ENCODE data around the gene PALM2AKAP2.

The PALM2AKAP2 gene

DNA sequence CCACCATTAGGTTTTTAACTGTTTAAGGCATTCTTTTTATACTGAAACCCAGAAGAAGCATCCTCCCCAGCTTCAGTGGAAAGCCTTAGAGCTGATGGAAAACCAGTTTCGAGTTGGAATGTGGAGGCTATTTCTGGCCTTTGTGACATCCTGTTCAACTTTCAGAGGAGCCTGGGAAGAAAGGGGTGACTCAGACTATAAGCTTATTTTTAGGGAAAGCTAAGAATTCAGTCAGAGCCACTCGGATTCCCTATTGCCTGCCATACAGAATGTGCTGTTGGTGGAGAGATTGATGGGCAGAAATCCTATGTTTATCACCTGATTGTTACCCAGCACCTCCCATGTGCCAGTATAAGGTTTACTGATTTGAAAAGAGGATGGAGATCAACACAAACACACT, 19.8 kb downstream of the PALM2AKAP2 start:
- Histone ChIP-seq H3K4me1 (ENCODE audit: control insufficient read depth, insufficient read depth, low read length) (no peaks in the 10 kb centered on the region), H3K36me3 (ENCODE audit: control insufficient read depth, insufficient read depth, low read length) (no peaks in the 10 kb centered on the region), H3K27ac (ENCODE audit: low read length) (no peak overlapping the region), H3K9me3 (ENCODE audit: control insufficient read depth, insufficient read depth, low read length) (no peaks in the 10 kb centered on the region), H3K4me3 (ENCODE audit: low read length) (no peak overlapping the region), H3K27me3 (ENCODE audit: control insufficient read depth, insufficient read depth, low read length) (no peaks in the 10 kb centered on the region)
- DNase-seq (ENCODE audit: low read depth, low spot score) = no peak
- WGBS (ENCODE audit: insufficient coverage, insufficient read length) = no CpG with 5 or more reads among the region's 2 CpGs

DNA sequence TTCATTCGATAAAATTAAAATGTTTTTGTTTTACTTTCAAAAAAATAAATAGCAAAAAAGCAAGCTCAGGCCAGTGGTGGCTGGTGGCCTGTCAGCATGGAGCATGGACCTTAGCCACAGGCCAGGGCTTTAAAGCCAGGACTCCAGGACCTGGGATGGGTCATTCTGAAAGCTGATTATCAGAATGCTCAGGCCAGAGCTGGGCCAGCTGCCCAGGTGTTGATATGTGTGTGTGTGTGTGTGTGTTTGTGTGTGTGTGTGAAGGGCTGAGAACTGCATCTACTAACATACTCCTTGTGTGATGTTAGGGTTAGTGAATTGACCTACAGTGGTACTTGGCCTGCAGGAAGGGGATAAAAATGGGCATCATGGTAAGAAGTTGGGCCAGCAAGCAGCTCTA, 21.5 kb downstream of the PALM2AKAP2 start:
- H3K27ac ChIP-seq (ENCODE audit: low read length) = no peak overlapping the region
- no CpG with 5 or more reads among the region's 1 CpG for WGBS (ENCODE audit: insufficient coverage, insufficient read length)
- no peaks in the 10 kb centered on the region for H3K9me3 ChIP-seq (ENCODE audit: control insufficient read depth, insufficient read depth, low read length)
- no peaks in the 10 kb centered on the region for H3K27me3 ChIP-seq (ENCODE audit: control insufficient read depth, insufficient read depth, low read length)
- H3K4me1 ChIP-seq (ENCODE audit: control insufficient read depth, insufficient read depth, low read length) = no peaks in the 10 kb centered on the region
- no peak overlapping the region for H3K4me3 ChIP-seq (ENCODE audit: low read length)
- H3K36me3 ChIP-seq (ENCODE audit: control insufficient read depth, insufficient read depth, low read length) = no peaks in the 10 kb centered on the region
- no peak for DNase-seq (ENCODE audit: low read depth, low spot score)

- WGBS (ENCODE audit: insufficient coverage, insufficient read length) = no CpG with 5 or more reads among the region's 1 CpG
- Histone ChIP-seq H3K9me3 (ENCODE audit: control insufficient read depth, insufficient read depth, low read length) (no peaks in the 10 kb centered on the region), H3K36me3 (ENCODE audit: control insufficient read depth, insufficient read depth, low read length) (no peaks in the 10 kb centered on the region), H3K4me1 (ENCODE audit: control insufficient read depth, insufficient read depth, low read length) (no peaks in the 10 kb centered on the region), H3K27ac (ENCODE audit: low read length) (no peak overlapping the region), H3K4me3 (ENCODE audit: low read length) (no peak overlapping the region), H3K27me3 (ENCODE audit: control insufficient read depth, insufficient read depth, low read length) (no peaks in the 10 kb centered on the region)
- DNase-seq (ENCODE audit: low read depth, low spot score) = no peak
Measured at GRCh38 chr9:109802491-109802890, 22.5 kb downstream of the PALM2AKAP2 start.

GRCh38 chr9:109805050-109805449, 25.1 kb downstream of the PALM2AKAP2 start:
- no peaks in the 10 kb centered on the region for H3K27me3 ChIP-seq (ENCODE audit: control insufficient read depth, insufficient read depth, low read length)
- H3K36me3 ChIP-seq (ENCODE audit: control insufficient read depth, insufficient read depth, low read length) = no peaks in the 10 kb centered on the region
- 100% methylated on average over 1 of the region's 2 CpGs for WGBS (ENCODE audit: insufficient coverage, insufficient read length)
- H3K27ac ChIP-seq (ENCODE audit: low read length) = no peak overlapping the region
- no peaks in the 10 kb centered on the region for H3K4me1 ChIP-seq (ENCODE audit: control insufficient read depth, insufficient read depth, low read length)
- no peaks in the 10 kb centered on the region for H3K9me3 ChIP-seq (ENCODE audit: control insufficient read depth, insufficient read depth, low read length)
- no peak overlapping the region for H3K4me3 ChIP-seq (ENCODE audit: low read length)
- DNase-seq (ENCODE audit: low read depth, low spot score) = no peak

DNA sequence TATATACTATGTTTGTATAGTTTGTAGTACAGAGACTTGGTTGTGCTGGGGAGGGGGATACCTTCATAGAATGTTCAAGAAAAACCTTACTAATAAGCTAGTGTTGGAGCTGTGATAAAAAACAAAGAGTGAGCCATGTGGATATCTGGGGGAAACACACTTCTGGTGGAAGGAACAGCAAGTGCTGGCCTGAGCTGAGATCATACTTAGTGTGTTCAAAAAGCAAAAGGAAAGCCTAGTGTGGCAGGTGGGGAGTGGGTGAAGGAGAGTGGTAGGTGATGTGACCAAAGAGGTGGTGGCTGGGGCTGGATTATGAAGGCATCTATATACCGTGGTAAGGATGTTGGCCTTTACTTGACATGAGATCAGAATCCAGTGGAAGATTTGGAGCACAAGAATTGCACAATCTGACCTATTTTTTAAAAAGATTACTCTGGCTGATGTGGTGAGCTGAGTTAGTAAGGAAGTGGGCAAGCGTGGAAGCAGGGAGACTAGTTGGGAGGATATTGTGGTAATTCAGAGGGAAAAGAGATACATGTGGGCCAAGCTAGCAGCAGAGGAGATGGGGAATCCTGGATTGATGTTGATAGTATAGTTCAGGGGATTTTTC, 26.6 kb downstream of the PALM2AKAP2 start:
- H3K9me3 ChIP-seq (ENCODE audit: control insufficient read depth, insufficient read depth, low read length) = no peaks in the 10 kb centered on the region
- no peaks in the 10 kb centered on the region for H3K4me1 ChIP-seq (ENCODE audit: control insufficient read depth, insufficient read depth, low read length)
- WGBS (ENCODE audit: insufficient coverage, insufficient read length) = no CpG with 5 or more reads among the region's 2 CpGs
- H3K36me3 ChIP-seq (ENCODE audit: control insufficient read depth, insufficient read depth, low read length) = no peaks in the 10 kb centered on the region
- no peak overlapping the region for H3K4me3 ChIP-seq (ENCODE audit: low read length)
- no peaks in the 10 kb centered on the region for H3K27me3 ChIP-seq (ENCODE audit: control insufficient read depth, insufficient read depth, low read length)
- no peak overlapping the region for H3K27ac ChIP-seq (ENCODE audit: low read length)
- no peak for DNase-seq (ENCODE audit: low read depth, low spot score)

GRCh38 chr9:109811876-109812275, 31.9 kb downstream of the PALM2AKAP2 start:
- no peak for DNase-seq (ENCODE audit: low read depth, low spot score)
- no peaks in the 10 kb centered on the region for H3K4me1 ChIP-seq (ENCODE audit: control insufficient read depth, insufficient read depth, low read length)
- H3K27ac ChIP-seq (ENCODE audit: low read length) = no peak overlapping the region
- no peaks in the 10 kb centered on the region for H3K9me3 ChIP-seq (ENCODE audit: control insufficient read depth, insufficient read depth, low read length)
- no peak overlapping the region for H3K4me3 ChIP-seq (ENCODE audit: low read length)
- no CpG with 5 or more reads among the region's 1 CpG for WGBS (ENCODE audit: insufficient coverage, insufficient read length)
- H3K27me3 ChIP-seq (ENCODE audit: control insufficient read depth, insufficient read depth, low read length) = no peaks in the 10 kb centered on the region
- H3K36me3 ChIP-seq (ENCODE audit: control insufficient read depth, insufficient read depth, low read length) = no peaks in the 10 kb centered on the region

DNA sequence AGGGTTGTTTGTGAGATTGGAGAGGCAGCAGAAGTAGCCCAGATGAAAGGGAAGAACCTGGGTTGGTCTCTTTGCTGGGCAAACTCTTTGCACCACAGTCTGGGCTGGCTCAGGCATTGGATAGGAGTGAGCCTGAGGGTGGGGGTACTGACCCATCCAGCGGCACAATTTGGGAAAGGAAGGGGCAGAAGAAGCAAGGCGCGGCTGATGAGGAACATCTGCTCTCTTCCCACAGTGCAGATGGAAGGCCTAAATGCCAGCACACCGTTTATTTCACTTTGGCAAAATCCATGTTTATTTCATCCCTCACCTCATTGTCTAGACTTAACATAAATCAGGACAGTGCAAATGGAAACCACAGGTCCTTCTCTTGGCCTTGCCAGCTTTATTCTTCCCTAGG, 32.3 kb downstream of the PALM2AKAP2 start:
- Histone ChIP-seq H3K27me3 (ENCODE audit: control insufficient read depth, insufficient read depth, low read length) (no peaks in the 10 kb centered on the region), H3K36me3 (ENCODE audit: control insufficient read depth, insufficient read depth, low read length) (no peaks in the 10 kb centered on the region), H3K4me3 (ENCODE audit: low read length) (no peak overlapping the region), H3K9me3 (ENCODE audit: control insufficient read depth, insufficient read depth, low read length) (no peaks in the 10 kb centered on the region), H3K4me1 (ENCODE audit: control insufficient read depth, insufficient read depth, low read length) (no peaks in the 10 kb centered on the region), H3K27ac (ENCODE audit: low read length) (no peak overlapping the region)
- no peak for DNase-seq (ENCODE audit: low read depth, low spot score)
- WGBS (ENCODE audit: insufficient coverage, insufficient read length) = no CpG with 5 or more reads among the region's 4 CpGs

GRCh38 chr9:109812818-109813281, 32.9 kb downstream of the PALM2AKAP2 start:
- no peaks in the 10 kb centered on the region for H3K9me3 ChIP-seq (ENCODE audit: control insufficient read depth, insufficient read depth, low read length)
- peaks cover 1% of the 10 kb centered on the region; the same call in 1 of the 2 replicates for H3K4me1 ChIP-seq (ENCODE audit: control insufficient read depth, insufficient read depth, low read length)
- no peak overlapping the region for H3K4me3 ChIP-seq (ENCODE audit: low read length)
- no CpG with 5 or more reads among the region's 1 CpG for WGBS (ENCODE audit: insufficient coverage, insufficient read length)
- no peak for DNase-seq (ENCODE audit: low read depth, low spot score)
- no peaks in the 10 kb centered on the region for H3K36me3 ChIP-seq (ENCODE audit: control insufficient read depth, insufficient read depth, low read length)
- H3K27me3 ChIP-seq (ENCODE audit: control insufficient read depth, insufficient read depth, low read length) = no peaks in the 10 kb centered on the region
- H3K27ac ChIP-seq (ENCODE audit: low read length) = no peak overlapping the region

DNA sequence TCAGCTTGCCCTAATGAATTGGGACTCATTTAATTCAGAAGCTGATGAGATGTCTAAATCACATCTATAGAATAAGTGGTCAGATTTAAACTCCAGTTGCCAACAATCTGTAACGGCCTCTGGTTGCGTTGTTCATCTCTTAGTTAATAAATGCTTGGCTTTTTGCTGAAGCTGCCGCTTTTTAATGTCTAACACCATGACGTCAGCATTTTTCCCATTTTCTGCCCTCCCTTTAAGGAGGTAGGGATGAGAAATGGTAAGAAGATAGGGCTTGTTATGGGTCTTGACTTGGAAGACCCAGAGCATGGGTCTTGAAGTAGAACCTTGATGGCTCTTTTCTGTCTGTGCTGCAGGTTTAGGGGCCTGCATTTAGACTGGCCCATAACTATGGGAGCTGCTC, 33.3 kb downstream of the PALM2AKAP2 start:
- peaks cover 1% of the 10 kb centered on the region; the same call in 1 of the 2 replicates for H3K4me1 ChIP-seq (ENCODE audit: control insufficient read depth, insufficient read depth, low read length)
- H3K36me3 ChIP-seq (ENCODE audit: control insufficient read depth, insufficient read depth, low read length) = no peaks in the 10 kb centered on the region
- WGBS (ENCODE audit: insufficient coverage, insufficient read length) = no CpG with 5 or more reads among the region's 4 CpGs
- H3K27ac ChIP-seq (ENCODE audit: low read length) = no peak overlapping the region
- H3K4me3 ChIP-seq (ENCODE audit: low read length) = no peak overlapping the region
- H3K27me3 ChIP-seq (ENCODE audit: control insufficient read depth, insufficient read depth, low read length) = no peaks in the 10 kb centered on the region
- no peaks in the 10 kb centered on the region for H3K9me3 ChIP-seq (ENCODE audit: control insufficient read depth, insufficient read depth, low read length)
- no peak for DNase-seq (ENCODE audit: low read depth, low spot score)

GRCh38 chr9:109813829-109814228, 33.8 kb downstream of the PALM2AKAP2 start:
- Histone ChIP-seq H3K4me3 (ENCODE audit: low read length) (no peak overlapping the region), H3K27me3 (ENCODE audit: control insufficient read depth, insufficient read depth, low read length) (no peaks in the 10 kb centered on the region), H3K27ac (ENCODE audit: low read length) (no peak overlapping the region), H3K9me3 (ENCODE audit: control insufficient read depth, insufficient read depth, low read length) (no peaks in the 10 kb centered on the region), H3K36me3 (ENCODE audit: control insufficient read depth, insufficient read depth, low read length) (no peaks in the 10 kb centered on the region), H3K4me1 (ENCODE audit: control insufficient read depth, insufficient read depth, low read length) (peaks cover 1% of the 10 kb centered on the region; the same call in 1 of the 2 replicates)
- no CpG with 5 or more reads among the region's 6 CpGs for WGBS (ENCODE audit: insufficient coverage, insufficient read length)
- DNase-seq (ENCODE audit: low read depth, low spot score) = no peak

GRCh38 chr9:109815366-109815947, 35.5 kb downstream of the PALM2AKAP2 start:
- no peaks in the 10 kb centered on the region for H3K9me3 ChIP-seq (ENCODE audit: control insufficient read depth, insufficient read depth, low read length)
- H3K4me3 ChIP-seq (ENCODE audit: low read length) = no peak overlapping the region
- no peak for DNase-seq (ENCODE audit: low read depth, low spot score)
- H3K4me1 ChIP-seq (ENCODE audit: control insufficient read depth, insufficient read depth, low read length) = peaks cover 1% of the 10 kb centered on the region; the same call in 1 of the 2 replicates
- no peaks in the 10 kb centered on the region for H3K27me3 ChIP-seq (ENCODE audit: control insufficient read depth, insufficient read depth, low read length)
- H3K27ac ChIP-seq (ENCODE audit: low read length) = no peak overlapping the region
- no peaks in the 10 kb centered on the region for H3K36me3 ChIP-seq (ENCODE audit: control insufficient read depth, insufficient read depth, low read length)
